Stimulated activated CD8-positive, alpha-beta memory T cell treated with anti-CD3 and anti-CD28 coated beads, Interleukin-12 subunit alpha, Interleukin-12 subunit beta, amount 100 ng/mL, for 24 hours (primary cell): Measurements from ENCODE around the gene LTA4H.

Experiments used
- DNase-seq: peaks from one replicate; pipeline ENCODE4 v3.0.0-alpha.2; 2020; ENCODE audit errors: extremely low read depth

The LTA4H gene

DNA sequence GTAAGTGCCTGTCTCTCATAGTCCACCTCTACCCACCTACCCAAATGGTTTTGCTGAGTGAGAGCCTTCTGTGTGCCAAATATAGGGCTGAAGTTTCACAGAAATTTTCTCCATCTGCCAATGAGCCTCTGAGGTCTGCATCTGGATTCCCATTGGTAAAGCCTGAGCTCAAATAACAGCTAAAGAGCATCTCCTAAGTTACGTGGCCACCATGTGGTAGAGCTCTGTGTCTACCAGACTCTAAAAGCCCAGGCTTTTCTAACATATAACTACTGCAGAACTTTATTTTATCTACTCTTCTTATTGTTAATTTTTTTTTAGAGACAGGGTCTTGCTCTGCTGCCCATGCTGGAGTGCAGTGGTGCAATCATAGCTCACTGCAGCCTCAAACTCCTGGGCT, 76.3 kb downstream of the LTA4H start:
- no peak for DNase-seq

DNA sequence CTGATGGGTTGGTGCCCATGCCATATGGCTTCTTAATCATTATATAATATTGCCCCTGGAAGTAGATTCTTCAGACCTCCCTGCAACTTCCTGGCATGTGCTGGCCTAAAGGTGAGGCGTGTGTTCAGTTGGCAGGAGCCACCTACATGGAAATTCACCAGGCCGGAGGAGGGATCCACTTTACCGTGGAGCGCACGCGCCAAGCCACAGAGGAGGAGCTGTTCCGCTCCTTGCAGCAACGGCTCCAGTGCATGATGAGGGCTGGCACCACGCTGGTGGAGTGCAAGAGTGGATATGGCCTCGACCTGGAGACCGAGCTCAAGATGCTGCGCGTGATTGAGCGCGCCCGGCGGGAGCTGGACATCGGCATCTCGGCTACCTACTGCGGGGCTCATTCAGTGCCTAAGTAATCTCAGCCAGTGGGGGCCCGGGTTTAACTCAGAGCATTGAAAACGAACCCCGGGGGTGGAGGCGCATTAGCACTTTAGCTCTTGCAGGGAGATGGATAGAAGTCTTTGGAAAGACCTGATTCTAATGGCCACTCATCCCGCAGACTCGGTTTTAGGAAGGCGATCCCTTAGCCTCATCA, 78.7 kb downstream of the LTA4H start:
- DNase-seq: no peak

DNA sequence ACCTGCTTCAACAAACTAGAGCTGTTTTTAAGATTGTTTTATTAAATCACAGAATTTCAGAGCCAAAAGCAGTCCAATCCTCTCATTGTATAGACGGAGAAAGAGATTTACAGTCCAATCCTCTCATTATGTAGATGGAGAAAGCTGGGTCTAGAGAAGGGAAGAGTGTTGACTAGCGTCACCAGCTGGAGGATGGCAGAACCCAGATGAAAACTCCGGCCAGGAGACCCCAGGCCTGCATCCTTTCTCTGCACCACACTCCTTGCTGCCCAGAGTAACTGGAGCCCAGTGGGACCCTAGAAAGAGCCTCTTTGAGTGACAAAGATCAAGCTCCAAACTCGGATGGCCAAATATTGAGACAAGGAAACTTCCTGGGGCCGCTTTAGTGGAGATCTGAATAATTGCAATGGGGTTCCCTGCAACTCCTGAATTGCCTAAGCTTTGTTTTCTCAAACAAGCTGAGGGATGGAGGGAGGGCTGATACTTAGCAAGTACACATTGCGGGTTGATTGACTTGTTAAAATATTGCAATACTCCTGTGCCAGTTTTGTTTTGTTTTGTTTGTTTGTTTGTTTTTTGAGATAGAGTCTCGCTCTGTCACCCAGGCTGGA, 79.7 kb downstream of the LTA4H start:
- no peak for DNase-seq

DNA sequence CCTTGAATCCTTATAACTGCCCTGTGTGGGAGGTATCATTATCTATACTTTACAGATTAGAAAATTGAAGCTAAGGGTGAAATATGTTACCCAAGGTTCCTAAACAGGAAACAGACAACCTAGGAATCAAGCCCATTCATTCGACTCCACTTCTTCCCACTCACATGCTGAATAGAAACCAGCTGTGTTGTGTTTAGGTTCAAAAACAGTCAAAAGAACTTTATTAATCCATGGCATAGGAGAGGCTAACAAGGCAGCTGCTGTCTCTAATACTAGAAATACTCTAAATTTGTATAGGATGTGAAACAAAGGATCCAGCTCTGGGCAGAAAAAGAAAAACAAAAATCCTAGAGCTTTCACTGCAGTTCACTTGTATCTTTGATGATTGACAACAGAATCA, 82.4 kb downstream of the LTA4H start:
- DNase-seq: no peak

DNA sequence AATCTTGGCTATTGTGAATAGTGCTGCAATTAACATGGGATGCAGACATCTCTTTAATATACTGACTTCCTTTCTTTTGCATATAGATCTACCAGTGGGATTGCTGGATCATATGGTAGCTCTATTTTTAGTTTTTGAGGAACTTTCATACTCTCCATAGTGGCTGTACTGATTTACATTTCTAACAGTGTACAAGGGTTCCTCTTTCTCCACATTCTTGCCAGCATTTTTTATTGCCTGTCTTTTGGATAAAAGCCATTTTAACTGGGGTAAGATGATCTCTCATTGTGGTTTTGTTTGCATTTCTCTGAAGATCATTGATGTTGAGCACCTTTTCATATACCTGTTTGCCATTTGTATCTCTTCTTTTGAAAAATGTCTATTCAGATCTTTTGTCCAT, 83.9 kb downstream of the LTA4H start:
- no peak for DNase-seq
